Astrocyte (in vitro differentiated cells and primary cell): ENCODE results near the gene LPIN3. TPM values are rescaled to one million over a fixed set of nuclear protein-coding genes. Genes with fewer than 3 reads are reported as not detected.

Experiments used
- DNase-seq: peaks from one replicate; pipeline ENCODE4 v3.0.0-alpha.2; 2010; ENCODE audit warnings: low read depth
- FAIRE-seq: peaks from 2 replicates; lab custom pipeline; 2011; peaks lifted over from hg19 to GRCh38; lab: Jason Lieb, UNC
- H2AFZ ChIP-seq: 2 replicates; pipeline ENCODE4 v1.6.0; 2012; ENCODE audit warnings: low read depth, low read length, inconsistent platforms
- H3K27ac ChIP-seq: 2 replicates; pipeline ENCODE4 v1.5.1; 2011; ENCODE audit warnings: low read depth, low read length, inconsistent platforms
- H3K27me3 ChIP-seq: 2 replicates; pipeline ENCODE4 v1.6.0; 2011; ENCODE audit warnings: low read length, inconsistent platforms; ENCODE audit not compliant: insufficient read depth
- H3K36me3 ChIP-seq: 2 replicates; pipeline ENCODE4 v1.5.1; 2011; ENCODE audit warnings: low read length, inconsistent platforms; ENCODE audit not compliant: insufficient read depth
- H3K4me1 ChIP-seq: 2 replicates; pipeline ENCODE4 v1.5.1; 2011; ENCODE audit warnings: low read length, inconsistent platforms; ENCODE audit not compliant: insufficient read depth
- H3K4me2 ChIP-seq: 2 replicates; pipeline ENCODE4 v1.6.0; 2012; ENCODE audit warnings: low read length, inconsistent platforms
- H3K4me3 ChIP-seq: 2 replicates; pipeline ENCODE4 v1.5.1; 2011; ENCODE audit warnings: low read depth, mild to moderate bottlenecking, low read length, inconsistent platforms; ENCODE audit not compliant: insufficient read depth
- H3K79me2 ChIP-seq: 2 replicates; pipeline ENCODE4 v1.6.0; 2012; ENCODE audit warnings: mild to moderate bottlenecking, low read length, inconsistent platforms; ENCODE audit not compliant: insufficient read depth
- H3K9ac ChIP-seq: 2 replicates; pipeline ENCODE4 v1.6.0; 2012; ENCODE audit warnings: mild to moderate bottlenecking, low read length, inconsistent platforms
- H3K9me3 ChIP-seq: 2 replicates; pipeline ENCODE4 v1.5.1; 2012; ENCODE audit warnings: low read depth, mild to moderate bottlenecking, low read length, inconsistent platforms; ENCODE audit not compliant: insufficient read depth
- H4K20me1 ChIP-seq: 2 replicates; pipeline ENCODE4 v1.6.0; 2012; ENCODE audit warnings: low read length, inconsistent platforms; ENCODE audit not compliant: insufficient read depth
- H3K27ac Mint-ChIP-seq: one replicate; pipeline ENCODE4 v1.8.0; 2021; ENCODE audit warnings: mild to moderate bottlenecking, mixed read lengths; ENCODE audit not compliant: unreplicated experiment
- H3K27me3 Mint-ChIP-seq: one replicate; pipeline ENCODE4 v1.8.0; 2021; ENCODE audit warnings: low read depth, mixed read lengths; ENCODE audit not compliant: unreplicated experiment
- H3K36me3 Mint-ChIP-seq: one replicate; pipeline ENCODE4 v1.8.0; 2021; ENCODE audit warnings: low read depth, mixed read lengths; ENCODE audit not compliant: unreplicated experiment
- H3K4me1 Mint-ChIP-seq: one replicate; pipeline ENCODE4 v1.8.0; 2021; ENCODE audit warnings: low read depth, mixed read lengths; ENCODE audit not compliant: unreplicated experiment
- H3K4me3 Mint-ChIP-seq: one replicate; pipeline ENCODE4 v1.8.0; 2021; ENCODE audit warnings: mild to moderate bottlenecking, moderate library complexity, mixed read lengths; ENCODE audit not compliant: unreplicated experiment
- H3K9me3 Mint-ChIP-seq: one replicate; pipeline ENCODE4 v1.8.0; 2021; ENCODE audit warnings: mild to moderate bottlenecking, mixed read lengths; ENCODE audit not compliant: unreplicated experiment
- EZH2 ChIP-seq: IDR thresholded peaks from 2 replicates; pipeline ENCODE4 v1.6.1; 2012; ENCODE audit warnings: mild to moderate bottlenecking, low read length, inconsistent platforms; ENCODE audit not compliant: insufficient read depth
- total RNA-seq: library from RNA; stranded (reverse); gene quantifications from 2 replicates; pipeline ENCODE4 v1.2.1, GENCODE V29; 2021
- TF ChIP-seq, protein P1 (sequence below): IDR thresholded peaks from 2 replicates; pipeline ENCODE4 v1.5.1; 2011; ENCODE audit warnings: low read depth, mild to moderate bottlenecking, inconsistent platforms, low read length, moderate library complexity; ENCODE audit not compliant: insufficient read depth

LPIN3 gene
- total RNA-seq, 1 donor from 2014 or later = 18.0 TPM

DNA sequence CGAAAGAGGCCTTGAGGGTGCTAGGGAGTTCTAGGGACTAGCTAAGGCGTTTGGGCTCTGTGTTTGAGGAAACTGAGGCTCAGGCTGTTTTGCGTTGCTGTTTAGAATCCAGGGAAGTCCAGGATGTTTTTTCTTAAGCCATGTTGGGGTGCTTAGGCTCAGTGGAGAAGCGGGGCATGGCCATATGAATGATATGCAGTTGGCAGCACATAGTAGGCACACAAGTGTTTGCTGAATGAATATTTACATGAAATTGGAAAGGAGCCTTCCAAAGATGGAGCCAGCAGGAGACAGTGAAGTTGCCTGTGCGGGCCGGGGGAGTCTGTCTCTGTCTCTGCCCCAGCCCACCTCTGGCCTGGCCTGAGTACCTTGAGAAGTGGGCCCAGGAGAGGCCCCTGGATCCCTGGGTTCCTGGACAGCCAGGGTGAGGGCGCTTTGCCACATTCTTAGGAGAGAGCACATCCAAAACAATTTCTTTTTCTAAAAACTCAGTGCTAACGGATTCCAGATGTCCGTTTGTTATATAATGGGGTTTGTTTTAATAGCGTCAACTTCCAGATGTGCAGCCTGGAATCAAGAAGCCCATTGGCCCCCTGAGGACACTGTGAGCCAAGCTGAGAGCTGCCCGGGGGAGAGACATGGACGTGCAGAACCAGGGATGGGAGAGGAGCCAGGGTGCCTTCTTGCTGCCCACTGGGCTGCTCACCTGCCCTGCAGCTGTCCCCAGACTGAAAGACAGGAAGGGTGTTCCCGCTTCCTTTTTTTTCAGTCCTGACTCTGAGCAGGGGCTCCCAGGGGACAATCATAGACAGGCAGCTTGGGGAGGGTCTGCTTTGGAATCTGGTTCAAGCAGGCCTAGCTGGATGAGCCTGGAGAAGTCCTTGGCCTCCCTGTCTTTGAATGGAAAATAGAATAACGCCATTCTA, 46.1 kb downstream of the LPIN3 start:
- Mint-ChIP-seq H3K4me3 (no peak overlapping the region), H3K27ac (no peak overlapping the region), H3K9me3 (peaks cover 3% of the 10 kb centered on the region), H3K4me1 (peaks cover 3% of the 10 kb centered on the region), H3K27me3 (peaks cover 30% of the 10 kb centered on the region), H3K36me3 (no peaks in the 10 kb centered on the region)
- Histone ChIP-seq H3K27me3 (no peaks in the 10 kb centered on the region), H3K4me1 (no peaks in the 10 kb centered on the region), H3K79me2 (no peaks in the 10 kb centered on the region), H4K20me1 (no peaks in the 10 kb centered on the region), H3K9ac (no peak overlapping the region), H2AFZ (no peak overlapping the region), H3K27ac (no peak overlapping the region), H3K36me3 (no peaks in the 10 kb centered on the region), H3K9me3 (no peaks in the 10 kb centered on the region), H3K4me3 (no peak overlapping the region), H3K4me2 (no peak overlapping the region)
- no peak for DNase-seq
- no peak for TF ChIP-seq EZH2
- TF ChIP-seq, protein P1, sequence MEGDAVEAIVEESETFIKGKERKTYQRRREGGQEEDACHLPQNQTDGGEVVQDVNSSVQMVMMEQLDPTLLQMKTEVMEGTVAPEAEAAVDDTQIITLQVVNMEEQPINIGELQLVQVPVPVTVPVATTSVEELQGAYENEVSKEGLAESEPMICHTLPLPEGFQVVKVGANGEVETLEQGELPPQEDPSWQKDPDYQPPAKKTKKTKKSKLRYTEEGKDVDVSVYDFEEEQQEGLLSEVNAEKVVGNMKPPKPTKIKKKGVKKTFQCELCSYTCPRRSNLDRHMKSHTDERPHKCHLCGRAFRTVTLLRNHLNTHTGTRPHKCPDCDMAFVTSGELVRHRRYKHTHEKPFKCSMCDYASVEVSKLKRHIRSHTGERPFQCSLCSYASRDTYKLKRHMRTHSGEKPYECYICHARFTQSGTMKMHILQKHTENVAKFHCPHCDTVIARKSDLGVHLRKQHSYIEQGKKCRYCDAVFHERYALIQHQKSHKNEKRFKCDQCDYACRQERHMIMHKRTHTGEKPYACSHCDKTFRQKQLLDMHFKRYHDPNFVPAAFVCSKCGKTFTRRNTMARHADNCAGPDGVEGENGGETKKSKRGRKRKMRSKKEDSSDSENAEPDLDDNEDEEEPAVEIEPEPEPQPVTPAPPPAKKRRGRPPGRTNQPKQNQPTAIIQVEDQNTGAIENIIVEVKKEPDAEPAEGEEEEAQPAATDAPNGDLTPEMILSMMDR = no peak
- FAIRE-seq = no peak

DNA sequence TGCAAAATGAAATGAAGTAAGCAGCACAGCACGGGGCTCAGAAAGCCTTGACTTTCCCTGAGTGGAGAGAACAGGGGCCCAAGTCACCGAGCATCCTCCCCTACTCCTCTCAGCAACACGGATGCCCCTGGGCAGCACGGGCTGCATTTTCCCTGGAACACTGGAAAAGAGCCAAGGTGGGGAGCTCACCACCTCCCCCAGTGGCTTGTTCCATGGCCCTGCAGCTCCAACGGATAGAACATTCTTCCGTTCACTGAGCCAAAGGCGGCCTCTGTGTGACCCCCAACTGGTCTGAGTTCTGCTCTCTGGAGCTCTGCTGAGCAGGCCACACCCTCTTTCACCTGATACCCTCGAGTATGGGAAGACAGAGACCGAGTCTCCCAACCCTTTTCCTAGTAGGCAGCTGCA, 46.8 kb downstream of the LPIN3 start:
- Histone ChIP-seq H3K27ac (no peak overlapping the region), H3K4me3 (no peak overlapping the region), H3K36me3 (no peaks in the 10 kb centered on the region), H3K4me2 (no peak overlapping the region), H3K9me3 (no peaks in the 10 kb centered on the region), H3K79me2 (no peaks in the 10 kb centered on the region), H4K20me1 (no peaks in the 10 kb centered on the region), H3K9ac (no peak overlapping the region), H2AFZ (no peak overlapping the region), H3K27me3 (no peaks in the 10 kb centered on the region), H3K4me1 (no peaks in the 10 kb centered on the region)
- Mint-ChIP-seq H3K27ac (no peak overlapping the region), H3K4me1 (peaks cover 3% of the 10 kb centered on the region), H3K27me3 (peaks cover 29% of the 10 kb centered on the region), H3K4me3 (no peak overlapping the region), H3K9me3 (peaks cover 3% of the 10 kb centered on the region), H3K36me3 (no peaks in the 10 kb centered on the region)
- DNase-seq = no peak
- no peak for FAIRE-seq
- TF ChIP-seq, protein P1 = no peak
- TF ChIP-seq EZH2 = no peak

DNA sequence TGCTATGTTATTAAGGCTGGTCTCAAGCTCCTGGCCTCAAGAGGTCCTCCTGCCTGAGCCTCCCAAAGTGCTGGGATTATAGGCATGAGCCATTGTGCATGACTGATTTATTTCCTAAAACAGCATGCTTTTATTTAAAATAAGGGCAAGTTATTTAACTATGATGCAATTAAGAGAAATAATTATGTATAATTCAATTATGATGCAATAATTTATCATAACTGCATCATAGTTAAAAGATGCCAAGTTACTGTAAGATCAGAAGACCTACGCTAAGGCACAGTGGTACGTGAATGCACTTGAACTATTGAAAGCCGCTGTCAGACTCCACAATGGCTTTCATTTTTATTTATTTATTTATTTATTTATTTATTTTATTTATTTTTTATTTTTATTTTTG, 50.3 kb downstream of the LPIN3 start:
- H3K4me1 Mint-ChIP-seq = peaks cover 3% of the 10 kb centered on the region
- H3K27me3 Mint-ChIP-seq = peaks cover 21% of the 10 kb centered on the region
- Histone ChIP-seq H2AFZ (no peak overlapping the region), H3K9me3 (no peaks in the 10 kb centered on the region), H3K79me2 (no peaks in the 10 kb centered on the region), H4K20me1 (no peaks in the 10 kb centered on the region), H3K27ac (no peak overlapping the region), H3K9ac (no peak overlapping the region), H3K4me2 (no peak overlapping the region), H3K4me3 (no peak overlapping the region), H3K4me1 (no peaks in the 10 kb centered on the region), H3K36me3 (no peaks in the 10 kb centered on the region), H3K27me3 (no peaks in the 10 kb centered on the region)
- H3K9me3 Mint-ChIP-seq = peaks cover 3% of the 10 kb centered on the region
- H3K4me3 Mint-ChIP-seq = no peak overlapping the region
- no peak for DNase-seq
- H3K27ac Mint-ChIP-seq = no peak overlapping the region
- no peak for TF ChIP-seq EZH2
- TF ChIP-seq, protein P1 = no peak
- H3K36me3 Mint-ChIP-seq = no peaks in the 10 kb centered on the region
- FAIRE-seq = no peak
